NOMO-1 (cell line): ENCODE measurements around the gene LIPT2.
"Not testable (repeated sequence)": the region's sequence is repeated elsewhere in the genome, so short reads cannot be mapped to it uniquely, and the experiment has no call there.

Experiments
- DNase-seq, 2 experiments: peaks; one replicate each; lab custom pipeline; 2025; ENCODE audit not compliant: unreplicated experiment in 2 of 2; lab: John Stamatoyannopoulos, UW

LIPT2 gene

GRCh38 chr11:74492974-74493790 lies at the start of gene LIPT2:
LIPT2 (minus strand) TSS chr11:74493724; CDS start chr11:74493703, 21 bp downstream.
- DNase-seq: peak; percentile 92 to 98

- no peak for DNase-seq
Measured at GRCh38 chr11:74541466-74541865, 47.9 kb upstream of the LIPT2 start.

DNA sequence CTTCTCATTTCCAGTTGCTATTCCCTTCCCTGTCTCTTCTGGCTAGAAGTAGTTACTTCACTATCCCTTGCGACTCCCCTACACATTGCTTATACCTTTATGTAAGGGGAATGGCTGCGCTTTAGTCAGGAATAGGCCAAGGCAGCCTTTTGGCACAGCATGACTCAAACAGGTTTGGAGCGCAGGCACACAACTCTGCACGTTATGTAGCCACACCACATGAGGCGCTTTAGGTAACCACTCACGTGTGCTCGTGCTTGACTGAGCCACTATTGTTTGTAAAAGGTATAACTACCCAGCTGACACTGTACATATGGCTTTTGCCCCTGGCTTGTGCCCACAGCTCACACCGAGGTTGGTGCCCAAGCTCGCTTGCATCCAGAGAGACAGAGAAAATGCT lies 46.7 kb upstream of the LIPT2 start:
- DNase-seq: no peak

GRCh38 chr11:74538680-74539079 lies 45.2 kb upstream of the LIPT2 start:
- DNase-seq: no peak

DNA sequence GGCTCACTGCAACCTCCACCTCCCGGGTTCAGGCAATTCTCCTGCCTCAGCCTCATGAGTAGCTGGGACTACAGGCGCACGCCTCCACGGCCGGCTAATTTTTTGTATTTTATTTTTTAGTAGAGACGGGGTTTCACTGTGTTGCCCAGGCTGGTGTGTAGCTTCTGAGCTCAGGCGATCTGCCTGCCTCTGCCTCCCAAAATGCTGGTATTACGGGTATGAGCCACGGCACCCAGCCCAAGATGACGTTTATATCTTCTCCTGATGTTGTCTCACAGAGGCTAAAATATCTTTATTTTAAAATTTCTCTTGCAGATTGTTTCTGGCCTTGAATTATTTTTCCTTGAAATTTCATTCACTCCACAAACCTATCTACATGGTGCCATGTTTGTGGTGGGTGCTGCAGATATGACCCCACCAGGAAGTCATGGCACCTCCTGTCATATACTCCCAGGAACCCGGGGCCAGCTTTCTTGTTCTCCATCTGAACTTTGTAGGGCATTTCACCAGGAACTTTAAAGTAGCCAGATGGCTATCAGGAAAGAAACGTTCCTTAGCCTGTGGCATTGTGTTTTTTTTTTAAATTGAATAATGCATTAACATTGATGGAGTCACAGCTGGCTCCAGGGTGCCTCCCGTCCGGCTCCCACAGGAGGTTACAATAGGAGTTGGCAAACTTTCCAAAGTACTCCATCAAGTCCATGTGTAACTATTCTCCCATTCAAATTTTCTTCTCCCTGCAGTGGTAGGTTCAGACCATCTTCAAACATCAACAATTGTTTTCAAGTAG lies 42.0 kb upstream of the LIPT2 start:
- DNase-seq: no peak

- not testable (repeated sequence) for DNase-seq
Measured at GRCh38 chr11:74534946-74535275, 41.4 kb upstream of the LIPT2 start.

DNA sequence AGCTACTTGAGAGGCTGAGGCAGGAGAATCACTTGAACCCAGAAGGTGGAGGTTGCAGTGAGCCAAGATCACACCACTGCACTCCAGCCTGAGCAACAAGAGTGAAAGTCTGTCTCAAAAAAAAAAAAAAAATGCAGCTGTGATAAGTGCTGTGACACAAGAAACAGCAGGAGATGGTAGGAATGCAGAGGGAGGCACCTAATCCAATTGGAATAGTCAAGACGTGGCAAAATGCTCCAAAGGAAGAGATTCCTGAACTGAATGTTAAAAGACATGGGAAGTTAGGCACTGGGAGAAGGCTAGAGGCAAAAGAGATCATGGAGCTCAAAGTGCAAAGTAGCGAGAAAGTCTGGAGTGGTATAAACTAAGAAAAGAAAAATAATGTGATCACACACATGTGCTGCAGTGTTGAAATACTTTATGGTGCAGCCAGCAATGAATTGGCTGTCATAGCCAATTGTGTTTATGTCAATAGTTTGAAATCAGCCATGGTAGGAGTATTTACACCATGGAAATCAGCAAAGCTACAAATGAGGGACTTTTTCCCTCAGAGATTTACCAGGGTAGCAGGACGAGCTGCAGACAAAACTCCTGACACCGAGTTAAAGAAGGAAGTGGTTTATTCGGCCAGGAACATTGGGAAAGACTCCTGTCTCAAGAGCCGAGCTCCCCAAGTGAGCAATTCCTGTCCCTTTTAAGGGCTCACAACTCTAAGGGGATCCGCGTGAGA lies 40.9 kb upstream of the LIPT2 start:
- DNase-seq: peak in 1 of 2 experiments; percentile 38

DNA sequence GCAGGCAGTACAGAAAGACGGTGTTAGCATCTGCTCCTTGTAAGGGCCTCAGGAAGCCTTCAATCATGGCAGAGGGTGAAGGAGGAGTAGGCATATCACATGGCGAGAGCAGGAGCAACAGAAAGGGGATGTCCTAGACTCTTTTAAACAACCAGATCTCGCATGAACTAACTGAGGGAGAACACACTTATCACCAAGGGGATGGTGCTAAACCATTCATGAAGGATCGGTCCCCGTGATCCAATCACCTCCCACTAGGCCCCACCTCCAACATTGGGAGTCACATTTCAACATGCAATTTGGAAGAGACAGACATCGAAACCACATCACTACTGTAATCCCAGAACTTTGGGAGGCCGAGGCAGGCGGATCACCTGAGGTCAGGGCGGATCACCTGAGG lies 39.9 kb upstream of the LIPT2 start:
- DNase-seq: no peak

- DNase-seq: no peak
Measured at GRCh38 chr11:74532501-74533246, 39.1 kb upstream of the LIPT2 start.

- DNase-seq: no peak
Measured at GRCh38 chr11:74524978-74525377, 31.5 kb upstream of the LIPT2 start.

GRCh38 chr11:74524501-74524900 lies 31.0 kb upstream of the LIPT2 start:
- DNase-seq: no peak

DNA sequence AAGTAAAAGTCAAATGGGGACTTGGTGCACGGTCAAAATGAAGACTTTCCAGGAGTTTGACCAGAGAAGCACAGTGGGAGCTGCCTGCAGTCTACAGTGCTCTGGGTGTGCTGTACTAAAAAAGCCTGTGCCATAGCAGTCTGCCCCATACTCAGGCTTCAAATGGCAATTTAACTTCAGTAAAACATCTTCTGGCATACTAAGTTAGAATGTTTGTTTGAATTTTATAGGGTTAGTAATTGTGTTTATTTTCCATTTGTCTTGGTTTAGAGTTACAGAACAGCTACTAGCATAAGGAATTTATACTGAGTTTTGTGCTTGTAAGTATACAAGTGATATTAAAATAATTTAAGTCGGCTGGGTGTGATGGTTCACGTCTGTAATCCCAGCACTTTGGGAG lies 29.3 kb upstream of the LIPT2 start:
- no peak for DNase-seq

GRCh38 chr11:74521666-74522252 lies 28.2 kb upstream of the LIPT2 start:
- no peak for DNase-seq

DNA sequence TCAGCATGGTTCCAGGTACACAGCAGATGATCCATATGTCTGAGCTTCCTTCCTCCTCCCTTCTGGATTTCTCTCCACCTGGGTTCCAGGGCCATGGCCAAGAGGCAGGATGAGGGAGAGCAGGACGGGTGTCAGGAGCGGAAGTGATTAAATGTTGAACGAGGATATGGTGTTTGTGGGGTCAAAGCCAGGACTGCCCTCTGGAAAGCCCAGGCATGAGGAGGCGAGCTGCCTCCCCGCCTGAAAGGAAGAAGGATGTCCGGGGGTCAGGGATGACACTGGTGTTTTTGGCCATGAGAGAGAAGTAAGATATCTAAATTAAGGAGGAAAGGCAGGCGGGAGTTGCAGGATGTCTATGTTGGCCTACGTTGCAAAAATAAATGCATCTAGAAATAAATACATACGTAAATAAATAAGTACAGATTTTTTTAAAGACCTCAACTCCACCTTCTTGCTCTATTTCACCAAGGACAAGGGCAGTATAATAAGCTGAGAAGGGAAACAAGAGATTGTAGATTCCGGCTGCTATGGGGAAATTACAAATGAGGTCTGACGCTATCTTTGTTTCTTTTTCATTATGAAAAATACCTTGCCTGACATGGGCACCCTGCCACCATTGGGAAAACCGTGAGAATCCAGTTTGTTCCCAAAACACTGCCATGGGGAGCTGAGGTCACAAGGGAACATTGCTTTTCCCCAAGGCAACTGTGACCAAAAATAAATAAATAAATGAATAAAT lies 27.6 kb upstream of the LIPT2 start:
- DNase-seq: no peak

- no peak for DNase-seq
Measured at GRCh38 chr11:74520316-74520715, 26.8 kb upstream of the LIPT2 start.

- DNase-seq: no peak
Measured at GRCh38 chr11:74519710-74520109, 26.2 kb upstream of the LIPT2 start.

- not testable (repeated sequence) for DNase-seq
Measured at GRCh38 chr11:74517592-74517991, 24.1 kb upstream of the LIPT2 start.

GRCh38 chr11:74507582-74507981 lies 14.1 kb upstream of the LIPT2 start:
- peak in 1 of 2 experiments; percentile 15 for DNase-seq

GRCh38 chr11:74506823-74507222 lies 13.3 kb upstream of the LIPT2 start:
- no peak for DNase-seq

DNA sequence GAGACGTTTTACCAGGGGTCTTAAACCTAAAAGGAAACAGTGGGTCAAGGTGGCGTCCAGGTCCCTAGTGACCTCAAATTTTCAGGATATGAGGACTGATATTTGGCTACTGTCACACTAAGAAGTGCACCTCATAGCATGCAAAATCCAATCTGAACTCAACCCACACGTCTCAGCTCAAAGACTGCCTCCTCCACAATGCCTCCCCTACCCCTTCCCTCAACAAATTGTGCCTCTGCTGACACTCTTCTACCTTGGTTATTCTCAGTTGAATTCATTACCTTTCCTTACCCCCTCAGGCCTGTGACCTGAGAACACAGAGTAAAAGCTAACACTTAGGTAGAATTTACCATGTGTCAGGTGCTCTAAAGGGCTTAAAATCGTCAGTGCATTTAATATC lies 12.4 kb upstream of the LIPT2 start:
- DNase-seq: no peak
